Nephron progenitor cell (in vitro differentiated cells): ENCODE data around the gene GNAI3.

ENCODE experiments used
- DNase-seq: peaks from one replicate; pipeline ENCODE4 v3.0.0; 2021
- H3K27ac Mint-ChIP-seq: 2 replicates; pipeline ENCODE4 v1.8.0; 2021; ENCODE audit warnings: mild to moderate bottlenecking, moderate library complexity, mixed read lengths
- H3K27me3 Mint-ChIP-seq: 2 replicates; pipeline ENCODE4 v1.8.0; 2021; ENCODE audit warnings: mild to moderate bottlenecking, low read depth, mixed read lengths; ENCODE audit not compliant: poor library complexity
- H3K36me3 Mint-ChIP-seq: 2 replicates; pipeline ENCODE4 v1.8.0; 2021; ENCODE audit warnings: low read depth, mixed read lengths
- H3K4me1 Mint-ChIP-seq: 2 replicates; pipeline ENCODE4 v1.8.0; 2021; ENCODE audit warnings: mixed read lengths
- H3K4me3 Mint-ChIP-seq: 2 replicates; pipeline ENCODE4 v1.8.0; 2021; ENCODE audit warnings: mild to moderate bottlenecking, moderate library complexity, mixed read lengths
- H3K9me3 Mint-ChIP-seq: 2 replicates; pipeline ENCODE4 v1.8.0; 2021; ENCODE audit warnings: mild to moderate bottlenecking, moderate library complexity, mixed read lengths
- CTCF ChIP-seq: fragments of 200-600 bp; sonication (generic); IDR thresholded peaks from 2 replicates; pipeline ENCODE4 v1.5.0; 2021; ENCODE audit warnings: antibody characterized with exemption

The GNAI3 gene

GRCh38 chr1:109618661-109619575, 70.5 kb downstream of the GNAI3 start:
- Mint-ChIP-seq H3K4me1 (peaks cover 73% of the 10 kb centered on the region), H3K27ac (no peak overlapping the region), H3K9me3 (no peaks in the 10 kb centered on the region), H3K36me3 (no peaks in the 10 kb centered on the region), H3K4me3 (peak overlapping the region; percentile 95), H3K27me3 (peaks cover 3% of the 10 kb centered on the region)
- DNase-seq = no peak
- no peak for TF ChIP-seq CTCF

- DNase-seq = peak; percentile 77
- no peak for TF ChIP-seq CTCF
- peak within 1 kb of the TSS; percentile 95 for H3K4me3 Mint-ChIP-seq
- H3K4me1 Mint-ChIP-seq = peaks cover 81% of the 10 kb centered on the region
- H3K27me3 Mint-ChIP-seq = peaks cover 2% of the 10 kb centered on the region
- no peaks in the 10 kb centered on the region for H3K9me3 Mint-ChIP-seq
- peak within 1 kb of the TSS; percentile 98 for H3K27ac Mint-ChIP-seq
- H3K36me3 Mint-ChIP-seq = no peaks in the 10 kb centered on the region
Observed at GRCh38 chr1:109619576-109620400, 71.4 kb downstream of the GNAI3 start, which contains the start of the genes AMPD2 and GNAT2. TSS of gene AMPD2 (plus strand) at chr1:109619837. CDS start at chr1:109621176, 1,339 bp downstream. TSS of gene GNAT2 (minus strand) at chr1:109619616. CDS start at chr1:109612870, 6,746 bp downstream.

GRCh38 chr1:109620401-109620791, 72.0 kb downstream of the GNAI3 start:
- no peak for TF ChIP-seq CTCF
- Mint-ChIP-seq H3K4me3 (peak overlapping the region; percentile 95), H3K9me3 (no peaks in the 10 kb centered on the region), H3K27ac (peak overlapping the region; percentile 98), H3K4me1 (peaks cover 85% of the 10 kb centered on the region), H3K36me3 (no peaks in the 10 kb centered on the region), H3K27me3 (peaks cover 2% of the 10 kb centered on the region)
- DNase-seq = peak; percentile 49

- TF ChIP-seq CTCF = no peak
- H3K4me3 Mint-ChIP-seq = peak overlapping the region; percentile 95
- peaks cover under 1% of the 10 kb centered on the region for H3K36me3 Mint-ChIP-seq
- no peaks in the 10 kb centered on the region for H3K9me3 Mint-ChIP-seq
- peaks cover 2% of the 10 kb centered on the region for H3K27me3 Mint-ChIP-seq
- H3K4me1 Mint-ChIP-seq = peaks cover 85% of the 10 kb centered on the region
- peak; percentile 93 for DNase-seq
- peak overlapping the region; percentile 98 for H3K27ac Mint-ChIP-seq
Observed at GRCh38 chr1:109620841-109621286, 72.4 kb downstream of the GNAI3 start.

- Mint-ChIP-seq H3K9me3 (no peaks in the 10 kb centered on the region), H3K36me3 (peaks cover 5% of the 10 kb centered on the region), H3K4me1 (peaks cover 80% of the 10 kb centered on the region), H3K27ac (no peak overlapping the region), H3K4me3 (peak overlapping the region; percentile 95), H3K27me3 (peaks cover 2% of the 10 kb centered on the region)
- TF ChIP-seq CTCF = no peak
- DNase-seq = no peak
Observed at GRCh38 chr1:109621379-109622136, 73.1 kb downstream of the GNAI3 start.
